Gastrocnemius medialis (tissue), 4 donors: ENCODE measurements around the gene HRNR.
"Not testable (repeated sequence)": the region's sequence is repeated elsewhere in the genome, so short reads cannot be mapped to it uniquely, and the experiment has no call there.

ENCODE experiments used
- CTCF ChIP-seq, 5 experiments: fragments of 450-650 bp in 3 of 5; fragments of 200-600 bp in 2 of 5; sonication (generic) in 2 of 5; IDR thresholded peaks in 4 of 5; conservative IDR thresholded peaks in 1 of 5; 1 replicate in 4 of 5; 2 replicates in 1 of 5; pipeline ENCODE4 v1.5.1; 2016 to 2019; ENCODE audit warnings: antibody characterized with exemption in 5 of 5, mild to moderate bottlenecking in 3 of 5, moderate library complexity in 3 of 5
- POLR2A ChIP-seq, 2 donors: fragments of 450-650 bp; IDR thresholded peaks; one replicate each; pipeline ENCODE4 v1.6.1; 2017; ENCODE audit warnings: antibody characterized with exemption in 2 of 2, mild to moderate bottlenecking in 2 of 2, moderate library complexity in 2 of 2

- not testable (repeated sequence) for TF ChIP-seq CTCF (IDR thresholded peaks at IDR 0.05 in 4 of 5, conservative IDR thresholded peaks at IDR 0.05 in 1 of 5); POLR2A (IDR thresholded peaks at IDR 0.05)
Observed at GRCh38 chr1:152256394-152256793, 32.4 kb upstream of the HRNR start.
